Astrocyte (in vitro differentiated cells and primary cell): ENCODE data around the gene CERS4.

Source experiments
- CTCF ChIP-seq: IDR thresholded peaks from 2 replicates; pipeline ENCODE4 v1.5.1; 2011; ENCODE audit warnings: low read depth, mild to moderate bottlenecking, inconsistent platforms, low read length, moderate library complexity; ENCODE audit not compliant: insufficient read depth
- EZH2 ChIP-seq: IDR thresholded peaks from 2 replicates; pipeline ENCODE4 v1.6.1; 2012; ENCODE audit warnings: mild to moderate bottlenecking, low read length, inconsistent platforms; ENCODE audit not compliant: insufficient read depth

DNA sequence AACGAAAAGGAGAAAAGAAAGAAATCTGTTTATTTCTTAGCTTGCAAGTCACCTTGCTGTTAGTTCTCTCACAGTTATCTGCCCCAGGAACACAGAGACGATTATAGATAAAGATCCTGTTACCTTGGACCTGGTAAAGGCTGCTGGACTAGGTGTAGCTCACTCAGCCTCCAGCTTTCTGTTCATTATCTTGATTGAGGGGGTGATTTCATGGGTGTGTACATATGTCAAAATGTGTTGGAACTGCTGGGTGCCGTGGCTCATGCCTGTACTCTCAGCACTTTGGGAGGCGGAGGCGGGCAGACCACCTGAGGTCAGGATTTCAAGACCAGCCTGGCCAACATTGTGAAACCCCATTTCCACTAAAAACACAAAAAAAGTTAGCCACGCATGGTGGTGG is 27.9 kb downstream of the CERS4 start:
- no peak for TF ChIP-seq EZH2
- no peak for TF ChIP-seq CTCF
